ENCODE results near the gene DHX34.
A peak's percentile ranks its signal among the peaks of the same experiment; 100 is the strongest.

DHX34 gene

DNA sequence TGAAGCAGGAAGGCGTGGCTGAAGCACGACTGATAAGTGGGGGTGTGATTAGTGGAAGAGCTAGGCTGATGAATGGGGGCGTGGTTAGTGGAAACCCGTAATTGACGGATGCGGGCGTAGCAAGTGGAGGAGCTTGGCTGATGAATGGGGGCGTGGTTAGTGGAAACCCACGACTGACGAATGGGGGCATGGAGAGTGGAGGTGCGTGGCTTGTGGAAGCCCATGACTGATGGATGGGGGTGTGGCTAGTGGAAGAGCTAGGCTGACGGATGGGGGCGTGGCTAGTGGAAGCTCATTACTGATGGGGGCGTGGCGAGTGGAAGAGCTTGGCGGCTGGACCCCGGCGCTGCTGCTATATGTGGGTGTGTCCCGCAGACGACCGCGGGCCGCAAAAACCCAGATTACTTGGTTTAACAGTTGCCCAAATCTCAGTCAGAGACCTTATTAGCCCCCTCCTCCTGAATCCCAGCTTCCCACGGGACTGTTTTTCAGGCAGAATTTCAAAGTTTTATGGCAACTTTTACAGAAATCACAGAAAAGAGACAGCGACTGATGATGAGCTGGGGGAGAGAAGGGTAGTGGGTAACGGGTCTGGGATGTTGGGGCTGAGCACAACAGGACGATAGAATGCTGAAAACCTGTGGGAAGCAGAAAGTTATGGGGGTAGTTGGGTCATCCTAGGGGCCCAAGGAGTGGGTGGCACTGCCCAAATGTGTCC lies 79.2 kb downstream of the DHX34 start (continued):
- TF ChIP-seq ZFP3 (tag by site-specific recombination; IDR thresholded peaks at IDR 0.05; ENCODE audit: low read depth) (no peak), IKZF3 (tag by site-specific recombination; IDR thresholded peaks at IDR 0.05) (no peak), ZNF777 (tag by site-specific recombination; IDR thresholded peaks at IDR 0.05; ENCODE audit: borderline replicate concordance) (no peak), ZNF677 (tag by site-specific recombination; IDR thresholded peaks at IDR 0.05) (no peak), ZSCAN16 (tag by site-specific recombination; IDR thresholded peaks at IDR 0.05) (no peak), KLF9 (tag by site-specific recombination; IDR thresholded peaks at IDR 0.05; ENCODE audit: low read depth) (peak; percentile 100), ZNF302 (tag by site-specific recombination; IDR thresholded peaks at IDR 0.05; ENCODE audit: low read depth) (no peak), ZNF184 (tag by site-specific recombination; IDR thresholded peaks at IDR 0.05) (no peak), SP7 (tag by site-specific recombination; IDR thresholded peaks at IDR 0.05) (peak; percentile 56; the same call in 1 of the 2 replicates), ZNF366 (tag by site-specific recombination; conservative IDR thresholded peaks at IDR 0.05) (no peak), ZNF621 (tag by site-specific recombination; IDR thresholded peaks at IDR 0.05) (no peak), KLF16 (tag by site-specific recombination; IDR thresholded peaks at IDR 0.05) (peak; percentile 81; the same call in 1 of the 2 replicates), ZNF654 (tag by site-specific recombination; IDR thresholded peaks at IDR 0.05; ENCODE audit: low read depth) (no peak)
- TF ChIP-seq, protein P1, sequence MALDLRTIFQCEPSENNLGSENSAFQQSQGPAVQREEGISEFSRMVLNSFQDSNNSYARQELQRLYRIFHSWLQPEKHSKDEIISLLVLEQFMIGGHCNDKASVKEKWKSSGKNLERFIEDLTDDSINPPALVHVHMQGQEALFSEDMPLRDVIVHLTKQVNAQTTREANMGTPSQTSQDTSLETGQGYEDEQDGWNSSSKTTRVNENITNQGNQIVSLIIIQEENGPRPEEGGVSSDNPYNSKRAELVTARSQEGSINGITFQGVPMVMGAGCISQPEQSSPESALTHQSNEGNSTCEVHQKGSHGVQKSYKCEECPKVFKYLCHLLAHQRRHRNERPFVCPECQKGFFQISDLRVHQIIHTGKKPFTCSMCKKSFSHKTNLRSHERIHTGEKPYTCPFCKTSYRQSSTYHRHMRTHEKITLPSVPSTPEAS (tag by site-specific recombination; IDR thresholded peaks at IDR 0.05), result no peak
- TF ChIP-seq, protein P2, sequence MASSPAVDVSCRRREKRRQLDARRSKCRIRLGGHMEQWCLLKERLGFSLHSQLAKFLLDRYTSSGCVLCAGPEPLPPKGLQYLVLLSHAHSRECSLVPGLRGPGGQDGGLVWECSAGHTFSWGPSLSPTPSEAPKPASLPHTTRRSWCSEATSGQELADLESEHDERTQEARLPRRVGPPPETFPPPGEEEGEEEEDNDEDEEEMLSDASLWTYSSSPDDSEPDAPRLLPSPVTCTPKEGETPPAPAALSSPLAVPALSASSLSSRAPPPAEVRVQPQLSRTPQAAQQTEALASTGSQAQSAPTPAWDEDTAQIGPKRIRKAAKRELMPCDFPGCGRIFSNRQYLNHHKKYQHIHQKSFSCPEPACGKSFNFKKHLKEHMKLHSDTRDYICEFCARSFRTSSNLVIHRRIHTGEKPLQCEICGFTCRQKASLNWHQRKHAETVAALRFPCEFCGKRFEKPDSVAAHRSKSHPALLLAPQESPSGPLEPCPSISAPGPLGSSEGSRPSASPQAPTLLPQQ (tag by site-specific recombination; IDR thresholded peaks at IDR 0.05), result no peak

DNA sequence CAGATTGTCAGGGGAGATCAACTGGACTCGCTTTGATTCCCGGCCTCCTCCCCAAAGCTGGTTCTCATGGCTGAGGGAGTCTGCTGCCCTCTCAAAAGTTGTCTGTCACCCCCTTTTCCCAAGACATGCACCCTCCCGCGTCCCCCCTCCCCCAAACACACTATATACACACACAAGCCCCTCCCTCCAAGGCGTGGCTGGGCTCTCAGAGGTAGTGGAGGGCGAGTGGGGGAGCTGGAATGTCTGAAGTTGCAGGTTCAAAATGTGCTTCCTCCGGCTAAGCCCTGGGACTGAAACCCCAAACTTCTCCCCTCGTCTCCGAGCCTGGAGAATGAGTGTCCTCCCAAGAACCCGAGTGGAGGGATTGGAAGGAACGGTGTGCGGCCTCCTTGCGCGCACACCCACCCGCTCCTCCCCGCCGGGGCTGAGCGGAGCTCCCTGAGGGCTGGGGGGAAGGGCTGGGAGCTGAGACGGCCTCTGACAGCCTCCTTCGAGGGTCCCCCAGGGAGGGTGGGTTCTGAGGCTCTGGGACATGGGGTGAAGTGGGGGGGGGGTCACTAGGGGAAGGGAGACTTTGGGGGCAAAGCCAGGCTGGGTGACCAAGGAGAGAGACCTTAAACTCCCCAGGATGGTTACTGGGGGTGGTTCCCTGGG lies 80.2 kb downstream of the DHX34 start:
- no peak overlapping the region for H3K4me3 ChIP-seq (ENCODE audit: low read depth, low read length)
- H3K9me3 ChIP-seq (ENCODE audit: control insufficient read depth, insufficient read depth, low read depth, low read length), result no peaks in the 10 kb centered on the region
- H3K36me3 ChIP-seq (ENCODE audit: control insufficient read depth in 2 of 2, insufficient read depth in 1 of 2, low read length in 2 of 2), result no peaks in the 10 kb centered on the region
- ChIA-PET POLR2A (interaction anchor here (1.0 to 1.7 kb wide), 8 partner anchors 9 to 219 kb away, joined by 3 to 20 read pairs (median 5); partner anchors contain the start of genes DHX34 and INAFM1), CTCF (interaction anchor here (0.5 to 3.9 kb wide), 10 partner anchors 8 to 359 kb away, joined by 3 to 38 read pairs (median 8); partner anchors contain the start of genes DHX34 and NOP53)
- TF ChIP-seq ZNF658 (tag by site-specific recombination; IDR thresholded peaks at IDR 0.05), result no peak
- TF ChIP-seq, protein P3, sequence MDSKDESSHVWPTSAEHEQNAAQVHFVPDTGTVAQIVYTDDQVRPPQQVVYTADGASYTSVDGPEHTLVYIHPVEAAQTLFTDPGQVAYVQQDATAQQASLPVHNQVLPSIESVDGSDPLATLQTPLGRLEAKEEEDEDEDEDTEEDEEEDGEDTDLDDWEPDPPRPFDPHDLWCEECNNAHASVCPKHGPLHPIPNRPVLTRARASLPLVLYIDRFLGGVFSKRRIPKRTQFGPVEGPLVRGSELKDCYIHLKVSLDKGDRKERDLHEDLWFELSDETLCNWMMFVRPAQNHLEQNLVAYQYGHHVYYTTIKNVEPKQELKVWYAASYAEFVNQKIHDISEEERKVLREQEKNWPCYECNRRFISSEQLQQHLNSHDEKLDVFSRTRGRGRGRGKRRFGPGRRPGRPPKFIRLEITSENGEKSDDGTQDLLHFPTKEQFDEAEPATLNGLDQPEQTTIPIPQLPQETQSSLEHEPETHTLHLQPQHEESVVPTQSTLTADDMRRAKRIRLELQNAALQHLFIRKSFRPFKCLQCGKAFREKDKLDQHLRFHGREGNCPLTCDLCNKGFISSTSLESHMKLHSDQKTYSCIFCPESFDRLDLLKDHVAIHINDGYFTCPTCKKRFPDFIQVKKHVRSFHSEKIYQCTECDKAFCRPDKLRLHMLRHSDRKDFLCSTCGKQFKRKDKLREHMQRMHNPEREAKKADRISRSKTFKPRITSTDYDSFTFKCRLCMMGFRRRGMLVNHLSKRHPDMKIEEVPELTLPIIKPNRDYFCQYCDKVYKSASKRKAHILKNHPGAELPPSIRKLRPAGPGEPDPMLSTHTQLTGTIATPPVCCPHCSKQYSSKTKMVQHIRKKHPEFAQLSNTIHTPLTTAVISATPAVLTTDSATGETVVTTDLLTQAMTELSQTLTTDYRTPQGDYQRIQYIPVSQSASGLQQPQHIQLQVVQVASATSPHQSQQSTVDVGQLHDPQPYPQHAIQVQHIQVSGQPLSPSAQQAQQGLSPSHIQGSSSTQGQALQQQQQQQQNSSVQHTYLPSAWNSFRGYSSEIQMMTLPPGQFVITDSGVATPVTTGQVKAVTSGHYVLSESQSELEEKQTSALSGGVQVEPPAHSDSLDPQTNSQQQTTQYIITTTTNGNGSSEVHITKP (tag by site-specific recombination; IDR thresholded peaks at IDR 0.05), result 0 out of 2 replicates have a peak, but pooled peaks have one; percentile 19
- H3K4me1 ChIP-seq (ENCODE audit: control insufficient read depth, insufficient read depth, low read length), result peaks cover 10% of the 10 kb centered on the region
- no peak overlapping the region for H3K27ac ChIP-seq (ENCODE audit: extremely low read depth, low read depth, low read length)
